ENCODE measurements around the gene MPHOSPH9.

The MPHOSPH9 gene

GRCh38 chr12:123145211-123145610 lies 87.7 kb downstream of the MPHOSPH9 start:
- no peak for DNase-seq

- DNase-seq: no peak
These were observed 89.0 kb downstream of the MPHOSPH9 start for GRCh38 chr12:123143736-123144461.

- peak; percentile 22 for DNase-seq
These were observed 89.8 kb downstream of the MPHOSPH9 start for GRCh38 chr12:123142921-123143735.

GRCh38 chr12:123142518-123142840 lies 90.5 kb downstream of the MPHOSPH9 start:
- DNase-seq: no peak

- DNase-seq: no peak
These were observed 91.1 kb downstream of the MPHOSPH9 start for GRCh38 chr12:123141615-123142517.

GRCh38 chr12:123140676-123141614 lies 92.0 kb downstream of the MPHOSPH9 start:
- DNase-seq: no peak

GRCh38 chr12:123139926-123140675 lies 92.8 kb downstream of the MPHOSPH9 start:
- peak; percentile 12 for DNase-seq

GRCh38 chr12:123135688-123136087 lies 97.3 kb downstream of the MPHOSPH9 start:
- DNase-seq: no peak

GRCh38 chr12:123134826-123135225 lies 98.1 kb downstream of the MPHOSPH9 start:
- DNase-seq: no peak

- DNase-seq: no peak
These were observed 98.7 kb downstream of the MPHOSPH9 start for GRCh38 chr12:123134271-123134671.

GRCh38 chr12:123133701-123134100 lies 99.2 kb downstream of the MPHOSPH9 start:
- no peak for DNase-seq

- no peak for DNase-seq
These were observed 99.9 kb downstream of the MPHOSPH9 start for GRCh38 chr12:123132951-123133619.

GRCh38 chr12:123131879-123132402 lies 101.0 kb downstream of the MPHOSPH9 start:
- no peak for DNase-seq

GRCh38 chr12:123131291-123131832 lies 101.6 kb downstream of the MPHOSPH9 start:
- no peak for DNase-seq

- no peak for DNase-seq
These were observed 103.3 kb downstream of the MPHOSPH9 start for GRCh38 chr12:123129621-123130020.

- no peak for DNase-seq
These were observed 105.8 kb downstream of the MPHOSPH9 start for GRCh38 chr12:123127182-123127495.

- peak; percentile 72 for DNase-seq
These were observed 106.4 kb downstream of the MPHOSPH9 start for GRCh38 chr12:123126294-123127181.

GRCh38 chr12:123122626-123123025 lies 110.3 kb downstream of the MPHOSPH9 start:
- no peak for DNase-seq

- DNase-seq: no peak
These were observed 111.3 kb downstream of the MPHOSPH9 start for GRCh38 chr12:123121670-123122069.

Measured in OCI-M1 (cell line).